HG02840 (cell line): ENCODE measurements around the gene MRPL11.
A peak's percentile ranks its signal among the peaks of the same experiment; 100 is the strongest.
"Not testable (repeated sequence)": the region's sequence is repeated elsewhere in the genome, so short reads cannot be mapped to it uniquely, and the experiment has no call there.

Experiments
- ATAC-seq: cut with Tn5 transposase; IDR thresholded peaks from one replicate; pipeline ENCODE4 v1.9.1; 2021; ENCODE audit warnings: mild to moderate bottlenecking, moderate library complexity, moderate number of reproducible peaks; ENCODE audit not compliant: unreplicated experiment, low FRiP score

MRPL11 gene

DNA sequence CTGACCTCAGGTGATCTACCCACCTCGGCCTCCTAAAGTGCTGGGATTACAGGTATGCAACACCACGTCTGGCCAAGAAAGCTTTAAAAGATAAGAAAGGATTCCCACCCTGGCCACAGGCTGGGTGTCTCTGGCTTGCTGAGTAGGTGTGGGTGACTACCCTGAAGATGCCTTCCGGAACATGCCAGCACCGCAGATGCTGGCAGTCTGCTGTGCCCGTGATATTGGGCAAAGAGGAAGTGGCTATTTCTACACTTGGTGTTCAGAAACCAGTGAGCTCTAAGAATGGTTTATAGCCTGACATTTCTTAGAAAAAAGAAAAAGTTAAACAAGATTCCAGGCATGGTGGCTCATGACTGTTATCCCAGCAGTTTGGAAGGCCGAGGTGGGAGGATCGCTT is 6.1 kb downstream of the MRPL11 start:
- no peak for ATAC-seq

DNA sequence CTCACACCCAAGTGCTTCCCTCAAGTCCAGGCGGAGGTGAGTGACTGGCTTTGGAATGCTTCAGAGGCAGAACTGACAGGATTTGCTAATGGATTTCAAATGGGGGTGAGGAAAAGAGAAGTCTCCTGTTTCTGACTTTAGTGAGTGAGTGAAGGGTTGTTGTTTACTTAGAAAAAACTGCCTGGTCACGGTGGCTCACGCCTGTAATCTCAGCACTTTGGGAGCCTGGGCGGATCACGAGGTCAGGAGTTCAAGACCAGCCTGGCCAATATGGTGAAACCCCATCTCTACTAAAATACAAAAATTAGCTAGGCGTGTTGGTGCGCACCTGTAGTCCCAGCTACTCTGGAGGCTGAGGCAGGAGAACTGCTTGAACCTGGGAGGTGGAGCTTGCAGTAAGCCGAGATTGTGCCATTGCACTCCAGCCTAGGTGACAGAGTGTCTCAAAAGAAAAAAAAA is 6.7 kb downstream of the MRPL11 start:
- not testable (repeated sequence) for ATAC-seq

DNA sequence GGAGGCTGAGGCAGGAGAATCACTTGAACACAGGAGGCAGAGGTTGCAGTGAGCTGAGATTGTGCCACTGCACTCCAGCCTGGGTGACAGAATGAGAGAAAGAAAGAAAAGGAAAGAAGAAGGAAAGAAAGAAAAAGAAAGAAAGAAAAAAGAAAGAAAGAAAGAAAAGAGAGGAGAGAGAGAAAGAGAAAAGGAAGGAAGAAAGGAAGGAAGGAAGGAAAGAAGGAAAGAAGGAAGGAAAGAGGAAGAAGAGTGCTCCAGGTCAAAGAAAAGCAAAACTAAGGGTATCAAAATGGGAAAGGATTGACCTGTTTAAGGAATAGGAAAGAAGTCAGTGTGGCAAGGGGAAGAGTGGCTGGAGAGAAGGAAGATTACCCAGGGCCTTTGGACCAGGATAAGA is 7.4 kb downstream of the MRPL11 start:
- not testable (repeated sequence) for ATAC-seq

DNA sequence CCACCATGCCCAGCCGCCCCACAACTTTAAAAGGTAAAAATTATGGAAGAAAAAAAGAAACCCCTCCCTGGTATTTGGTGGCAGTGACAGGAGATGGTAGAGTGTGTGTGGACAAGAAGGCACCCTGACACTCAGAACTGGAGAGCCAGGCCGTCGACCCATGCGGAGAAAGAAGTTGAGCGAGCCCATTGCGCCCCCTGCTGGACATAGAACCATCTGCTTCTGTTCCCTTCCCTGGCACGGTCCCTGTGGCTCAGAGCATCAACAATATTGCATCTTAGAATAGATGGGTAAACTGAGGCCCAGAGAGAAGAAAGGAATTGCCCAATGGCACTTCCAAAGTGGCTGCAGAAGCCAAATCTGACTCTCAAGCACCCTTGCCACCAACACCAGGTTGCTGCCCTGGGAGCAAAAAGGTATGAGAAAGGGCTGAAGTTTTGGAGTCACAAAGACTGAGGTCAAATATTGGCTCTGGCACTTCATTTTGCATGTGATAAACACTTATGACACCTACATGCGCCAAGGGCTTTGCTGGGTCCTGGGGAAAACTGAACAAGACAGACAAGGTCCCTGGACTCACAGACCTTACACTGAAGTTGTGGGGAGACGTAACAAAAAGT is 8.6 kb downstream of the MRPL11 start:
- no peak for ATAC-seq

DNA sequence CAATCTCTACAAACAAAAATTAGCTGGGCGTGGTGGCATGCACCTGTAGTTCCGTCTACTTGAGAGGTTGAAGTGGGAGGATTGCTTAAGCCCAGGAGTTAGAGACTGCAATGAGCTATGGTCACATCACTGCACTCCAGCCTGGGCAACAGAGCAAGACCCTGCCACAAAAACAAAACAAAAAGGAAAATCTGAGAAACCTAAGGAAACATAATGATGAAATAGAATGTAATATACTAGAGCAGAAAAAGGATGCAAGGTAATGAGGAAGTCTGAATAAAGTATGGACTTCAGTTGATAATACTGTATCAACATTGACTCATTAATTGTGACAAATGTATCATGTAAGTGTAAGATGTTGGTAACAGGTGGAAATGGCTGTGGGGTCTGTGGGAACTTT is 9.7 kb downstream of the MRPL11 start:
- no peak for ATAC-seq

DNA sequence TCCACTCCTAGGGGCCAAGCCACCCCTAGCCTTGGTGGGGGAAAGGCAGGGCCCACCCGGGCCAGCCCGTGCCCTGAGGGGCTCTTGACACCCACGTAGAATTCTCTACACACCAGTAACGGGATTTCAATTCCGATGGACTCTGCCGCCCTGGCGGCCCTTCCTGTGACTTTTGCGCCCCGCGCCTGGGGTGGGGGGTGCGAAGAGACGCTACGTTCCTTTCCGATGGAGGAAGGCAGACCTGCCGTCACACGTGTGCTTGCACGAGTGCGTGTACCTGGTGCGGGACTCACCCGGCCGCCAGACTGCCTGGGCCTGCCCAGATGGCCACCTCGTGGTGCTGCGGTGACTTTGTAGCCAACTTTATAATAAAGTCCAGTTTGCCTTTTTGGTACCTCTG is 12.3 kb downstream of the MRPL11 start:
- ATAC-seq: no peak

DNA sequence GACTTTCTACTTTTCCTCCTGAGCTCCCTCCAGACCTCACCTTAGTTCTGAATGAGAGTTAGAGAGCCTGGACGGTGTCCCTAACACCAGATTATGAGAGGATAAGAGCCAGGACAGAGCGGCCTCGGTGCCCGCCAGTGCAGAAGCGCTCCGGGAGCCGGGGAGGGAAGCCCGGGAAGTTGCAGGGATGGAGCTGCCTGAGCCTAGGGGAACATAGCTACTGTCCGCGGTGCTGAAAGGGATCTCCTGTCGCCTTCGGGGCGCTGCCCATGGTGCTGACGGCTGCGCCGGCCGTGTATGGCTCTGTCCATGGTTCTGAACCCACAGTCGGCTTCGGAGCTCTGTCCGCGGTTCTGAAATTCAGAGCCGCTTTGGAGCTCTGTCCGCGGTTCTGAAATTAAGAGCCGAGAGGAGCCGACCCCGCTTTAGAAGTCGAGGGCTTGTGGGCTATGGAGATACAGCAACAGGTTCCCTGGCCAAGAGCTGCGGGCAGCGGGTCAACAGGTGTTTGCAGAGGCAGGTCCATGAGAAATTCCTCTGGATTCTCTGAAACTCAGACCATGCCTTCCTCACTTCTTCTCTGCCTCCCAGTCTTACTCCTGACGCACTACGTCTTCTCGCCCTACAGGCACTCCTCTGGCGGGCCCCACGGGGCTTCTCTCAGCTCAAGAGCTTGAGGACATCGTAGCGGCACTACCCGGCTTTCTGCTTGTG is 17.0 kb downstream of the MRPL11 start:
- ATAC-seq: peak; percentile 67

DNA sequence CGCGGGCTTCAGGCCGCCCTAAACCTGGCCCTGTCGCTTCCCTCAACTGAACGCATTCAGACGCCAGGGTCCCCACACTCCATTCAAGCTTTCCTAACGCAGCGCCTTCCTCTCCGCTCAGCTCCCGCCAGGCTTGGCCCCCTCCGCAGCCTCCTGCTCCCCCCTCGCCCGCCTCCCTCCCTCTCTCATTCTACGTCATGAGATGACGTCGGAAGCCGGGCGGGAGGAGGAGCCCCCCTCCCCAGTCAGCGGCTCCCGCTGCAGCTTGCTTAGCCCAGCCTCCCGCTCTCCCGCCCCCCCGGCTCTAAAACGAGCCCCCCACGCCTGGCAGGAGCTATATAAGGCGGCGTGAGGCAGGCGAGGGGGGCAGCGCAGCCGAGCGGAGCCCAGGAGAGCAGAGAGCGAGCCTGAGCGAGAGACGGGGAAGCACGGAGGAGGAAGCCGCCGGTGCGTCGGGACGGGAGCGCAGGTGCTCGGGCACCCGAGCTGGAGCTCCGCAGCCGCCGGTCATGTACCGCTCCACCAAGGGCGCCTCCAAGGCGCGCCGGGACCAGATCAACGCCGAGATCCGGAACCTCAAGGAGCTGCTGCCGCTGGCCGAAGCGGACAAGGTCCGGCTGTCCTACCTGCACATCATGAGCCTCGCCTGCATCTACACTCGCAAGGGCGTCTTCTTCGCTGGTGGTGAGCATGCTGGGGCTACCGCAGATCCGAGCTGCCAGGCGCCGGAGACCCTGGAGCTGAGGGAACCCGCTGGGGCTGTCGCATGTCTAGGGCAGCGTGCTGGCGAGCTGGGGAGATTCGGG is 17.8 kb downstream of the MRPL11 start, which contains the start of gene NPAS4:
Gene NPAS4 (plus strand): TSS at position 365 of the 806 bp plus-strand sequence. CDS start 145 bp downstream, at position 510.
- ATAC-seq: no peak

DNA sequence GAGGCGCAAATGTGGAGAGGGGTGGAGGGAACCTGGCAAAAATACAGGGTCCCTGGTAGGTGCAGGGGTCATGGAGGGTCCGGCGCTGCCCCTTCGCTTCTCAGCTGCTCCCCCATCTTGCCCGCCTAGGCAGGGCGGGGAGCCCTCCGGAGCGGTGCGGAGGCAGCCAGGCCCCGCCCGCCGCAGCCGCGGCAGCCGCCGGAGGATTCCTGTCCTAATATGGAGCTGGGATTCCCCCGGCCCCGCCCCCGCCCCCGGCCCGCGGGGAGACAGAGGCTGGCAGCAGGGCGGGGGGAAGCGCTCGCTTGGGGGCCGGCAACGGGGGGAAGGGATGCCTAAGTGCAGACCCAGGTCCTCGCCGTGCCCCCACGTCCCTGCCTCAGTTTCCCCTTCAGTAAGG is 18.8 kb downstream of the MRPL11 start:
- ATAC-seq: no peak

DNA sequence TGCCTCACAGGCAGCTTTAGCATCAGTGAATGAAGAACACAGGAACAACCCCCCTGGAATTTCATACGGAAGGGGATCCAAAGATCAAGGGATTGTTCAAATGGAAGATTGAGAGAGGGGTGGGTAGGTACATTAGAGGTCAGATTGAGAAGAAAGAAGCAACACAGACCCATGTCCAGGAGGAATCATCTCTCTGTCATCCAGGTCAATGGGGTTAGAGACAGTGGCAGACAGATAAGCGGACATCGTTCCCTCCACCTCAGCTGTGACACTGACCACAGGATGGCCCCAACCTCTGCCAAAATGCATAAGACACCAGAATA is 19.7 kb downstream of the MRPL11 start:
- no peak for ATAC-seq

DNA sequence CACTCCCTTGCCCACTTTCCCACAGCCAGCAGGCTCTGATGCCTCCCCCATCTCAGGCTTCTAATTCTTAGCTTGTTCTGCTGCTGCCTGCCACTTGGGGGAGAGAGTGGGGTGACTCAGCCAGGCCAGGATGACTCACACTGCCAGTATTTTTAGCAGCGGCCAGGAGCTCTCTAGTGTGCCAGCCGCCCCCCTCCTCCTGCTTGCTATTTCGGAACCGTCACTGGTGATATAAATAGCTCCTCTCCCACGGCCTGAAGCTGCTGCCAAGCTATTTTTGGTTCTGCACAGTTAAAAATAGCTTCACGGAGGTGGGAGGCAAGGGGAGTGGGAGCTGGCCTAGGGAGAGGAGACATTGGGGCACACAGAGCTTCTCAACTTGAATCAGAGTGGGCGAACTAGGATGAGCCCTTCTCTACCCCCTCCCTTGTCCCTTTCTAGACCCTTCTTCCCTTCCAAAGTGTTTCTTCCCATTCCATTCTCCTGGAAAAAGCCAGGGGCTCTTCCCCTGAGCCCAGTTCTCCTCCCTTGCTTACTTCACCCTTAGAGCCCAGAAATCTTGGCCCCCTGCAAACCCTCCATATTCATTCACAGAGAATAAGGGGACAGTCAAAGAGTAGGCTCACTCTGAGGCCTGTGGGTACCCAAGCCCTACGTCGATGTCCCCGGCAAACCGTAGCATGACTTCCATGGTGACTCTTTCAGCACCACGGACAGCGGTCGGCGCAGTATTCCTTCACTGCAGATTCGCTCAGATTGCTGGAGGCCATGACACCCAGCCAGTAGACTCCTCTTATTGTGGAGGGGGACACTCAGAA is 20.3 kb downstream of the MRPL11 start:
- ATAC-seq: no peak

DNA sequence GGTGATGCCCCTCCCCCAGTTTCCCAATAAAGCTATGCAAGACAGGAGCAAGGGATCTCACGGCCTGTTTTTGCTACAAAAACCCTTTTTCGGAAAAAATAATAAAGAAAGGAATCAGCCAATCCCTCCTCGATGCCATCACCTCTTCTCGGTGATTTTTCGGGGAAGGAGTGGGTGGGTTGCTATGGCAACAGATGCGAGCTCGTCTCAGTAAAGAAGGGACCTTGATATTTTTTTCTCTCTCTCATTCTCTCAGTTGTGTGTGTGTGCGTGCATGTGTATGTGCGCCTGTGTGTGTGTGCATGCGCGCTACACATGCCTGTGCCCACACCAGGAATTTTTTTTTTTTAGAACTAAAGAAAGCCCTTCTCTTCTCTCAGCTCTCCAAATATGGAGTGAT is 21.6 kb downstream of the MRPL11 start:
- no peak for ATAC-seq

DNA sequence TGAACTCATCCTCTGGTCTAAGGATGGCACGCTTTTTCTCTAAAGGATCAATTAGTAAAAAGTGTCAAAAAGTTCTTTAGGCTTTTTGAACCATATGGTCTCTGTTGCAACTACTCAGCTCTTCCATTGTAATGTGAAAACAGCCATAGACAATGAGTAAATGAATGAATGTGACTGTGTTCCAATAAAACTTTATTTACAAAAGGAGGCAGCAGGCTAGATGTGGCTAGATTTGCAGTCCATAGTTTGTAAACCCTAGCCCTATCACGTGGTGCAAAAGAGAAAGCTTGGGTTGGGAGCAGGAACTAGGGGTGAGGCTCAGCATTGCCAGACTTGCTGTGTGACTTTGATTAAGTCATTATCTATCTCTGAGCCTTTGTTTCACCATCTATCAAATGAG is 23.2 kb downstream of the MRPL11 start:
- no peak for ATAC-seq

DNA sequence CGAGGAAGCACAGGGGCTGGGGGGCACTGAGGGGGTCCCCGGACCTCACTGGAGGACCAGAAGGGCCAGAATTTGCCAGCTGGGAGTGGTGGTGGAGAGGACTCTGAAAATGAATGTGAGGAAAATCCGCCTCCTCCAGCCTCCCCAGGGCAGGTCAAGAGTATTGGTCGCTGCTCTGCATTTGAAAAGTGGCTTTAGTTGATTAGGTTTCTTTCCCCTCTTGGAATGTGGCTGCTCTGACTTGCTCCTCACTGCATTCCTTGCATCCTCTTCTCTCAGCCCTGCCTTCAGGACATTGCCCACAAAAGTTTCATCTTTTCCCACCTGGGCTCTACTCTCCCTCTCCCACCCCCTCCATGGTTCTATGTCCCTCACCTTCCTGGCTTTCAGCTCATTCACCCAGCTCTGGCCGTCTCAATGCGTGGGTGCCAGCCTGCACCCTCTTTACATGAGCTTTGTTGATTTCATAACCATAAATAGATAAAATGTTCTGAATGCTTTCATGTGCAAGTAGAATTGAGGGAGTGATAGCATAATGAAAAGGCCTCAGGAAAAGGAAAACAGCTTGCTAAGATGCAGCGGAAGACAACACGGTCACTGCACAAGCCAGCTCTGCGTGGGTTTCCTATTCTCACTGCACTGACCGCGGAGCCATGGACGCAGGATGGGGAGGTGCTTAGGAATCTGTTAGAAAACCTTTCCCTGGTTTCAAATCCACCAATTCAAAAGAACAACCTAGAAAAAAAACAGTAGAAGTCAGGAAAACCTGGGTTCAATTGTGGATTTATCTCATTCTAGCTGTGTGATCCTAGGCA is 24.3 kb downstream of the MRPL11 start:
- no peak for ATAC-seq

DNA sequence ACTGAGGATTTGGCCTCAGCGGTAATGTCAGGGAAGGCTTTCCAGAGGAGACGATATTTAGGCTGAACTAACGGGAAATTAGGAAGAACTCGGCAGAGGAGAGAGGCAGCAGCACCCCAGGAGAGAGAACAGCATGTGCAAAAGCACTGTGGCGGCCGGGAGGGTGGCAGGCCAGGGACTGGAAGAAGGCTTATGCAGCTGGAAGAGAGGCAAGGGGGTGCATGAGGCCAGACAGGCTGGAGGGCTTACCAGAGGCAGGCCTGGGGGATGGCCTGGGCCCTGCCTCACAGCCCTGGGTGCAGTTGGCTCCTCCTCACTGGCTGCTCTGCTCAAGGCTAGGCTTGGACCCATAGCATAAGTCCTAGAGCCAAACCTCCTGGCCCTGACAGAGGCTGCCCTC is 25.5 kb downstream of the MRPL11 start:
- ATAC-seq: no peak

DNA sequence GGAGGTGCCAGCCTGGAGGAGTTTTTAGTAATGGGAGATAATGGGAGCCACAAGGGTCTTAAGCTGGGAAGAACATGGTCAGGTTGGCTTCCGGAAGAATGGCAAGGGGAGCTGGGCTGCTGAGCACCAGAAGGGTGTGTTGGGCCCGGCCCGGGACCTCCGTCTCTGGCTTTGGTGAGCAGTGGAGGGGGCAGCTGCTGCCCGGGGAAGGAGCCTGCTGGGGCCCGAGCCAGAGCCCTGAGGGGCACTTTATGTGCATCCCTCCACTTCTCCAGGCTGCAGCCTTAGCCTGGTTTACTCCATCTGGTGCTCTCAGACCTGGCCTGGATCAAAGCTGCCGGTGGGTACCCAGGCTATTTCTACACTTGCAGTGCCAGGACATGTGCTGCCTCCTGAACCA is 26.5 kb downstream of the MRPL11 start:
- ATAC-seq: no peak

DNA sequence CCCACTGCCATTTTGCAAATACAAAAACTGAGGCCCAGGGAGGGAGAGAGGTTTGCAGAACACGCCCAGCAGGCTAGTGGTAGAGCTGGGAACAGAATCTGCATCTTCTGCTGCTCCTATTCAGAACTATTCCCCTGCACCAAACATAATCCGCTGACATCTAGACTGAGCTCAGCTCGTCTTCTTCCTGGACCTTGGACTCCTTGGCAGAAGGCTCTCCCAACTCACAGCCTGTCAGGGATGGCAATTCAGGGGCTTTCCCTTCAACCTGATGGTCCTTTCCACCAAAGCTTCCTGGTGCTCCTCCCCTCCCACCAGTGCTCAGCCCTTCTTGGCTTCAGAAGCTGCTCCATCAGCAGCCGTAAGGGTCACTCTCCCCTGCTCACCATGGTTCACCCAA is 27.3 kb downstream of the MRPL11 start:
- no peak for ATAC-seq

DNA sequence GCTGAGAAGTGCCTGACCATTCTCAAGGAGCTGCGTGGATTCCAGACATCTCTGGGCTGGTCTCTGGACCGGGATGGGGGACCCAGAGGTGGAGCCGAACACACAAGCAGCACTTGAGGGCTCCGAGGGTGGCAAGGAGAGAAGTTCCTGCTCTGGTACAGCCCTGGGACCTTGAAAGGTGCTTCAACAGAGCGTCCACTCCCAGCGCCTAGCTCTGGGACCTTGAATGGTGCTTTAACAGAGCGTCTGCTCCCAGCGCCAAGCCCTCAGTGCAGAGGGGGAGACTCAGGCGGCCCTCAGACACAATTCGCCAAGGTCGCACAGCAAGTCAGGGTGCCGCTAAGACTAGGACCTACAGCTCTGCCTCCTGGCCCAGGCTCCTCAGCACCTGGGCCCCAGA is 28.5 kb downstream of the MRPL11 start:
- ATAC-seq: no peak

DNA sequence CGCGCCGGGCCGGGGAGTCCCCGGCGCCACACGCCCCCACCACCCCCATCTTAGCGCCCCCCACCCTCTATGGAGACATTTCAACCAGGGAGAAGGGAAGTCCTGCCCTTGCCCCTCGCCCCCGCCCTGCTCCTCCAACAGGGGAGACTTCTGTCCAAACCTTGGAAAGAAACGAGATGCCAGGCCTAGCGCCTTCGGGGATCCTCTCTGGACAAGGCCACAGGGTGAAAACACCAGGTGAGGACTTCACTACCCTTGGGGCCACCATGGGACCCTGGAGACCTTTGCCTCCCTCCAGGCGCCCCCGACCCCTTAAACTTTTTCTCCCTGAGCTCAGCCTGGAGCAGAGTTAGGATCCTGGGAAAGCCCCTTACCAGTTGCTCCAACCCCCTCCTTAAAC is 29.4 kb downstream of the MRPL11 start:
- no peak for ATAC-seq
